HL-60 (cell line): ENCODE results near the gene RYR3.

Experiments used
- DNase-seq, 2 experiments: peaks; one replicate each; pipeline ENCODE4 v3.0.0-alpha.2; 2010 to 2020; ENCODE audit warnings: low read depth in 1 of 2, low spot score in 1 of 2
- H3K27ac ChIP-seq: fragments of 250-450 bp; sonication (Bioruptor Pico); replicated peaks from 2 replicates; pipeline ENCODE4 v1.5.1; 2020; ENCODE audit warnings: mild to moderate bottlenecking, moderate library complexity
- H3K27me3 ChIP-seq: fragments of 250-450 bp; sonication (Bioruptor Pico); 2 replicates; pipeline ENCODE4 v1.5.1; 2021; ENCODE audit warnings: mild to moderate bottlenecking, moderate library complexity; ENCODE audit not compliant: insufficient read depth, poor library complexity, severe bottlenecking
- H3K4me3 ChIP-seq: replicated peaks from 2 replicates; pipeline ENCODE4 v1.5.1; 2011; ENCODE audit warnings: mild to moderate bottlenecking, control low read depth, low read length; ENCODE audit not compliant: insufficient read depth
- GABPA ChIP-seq: IDR thresholded peaks from 2 replicates; pipeline ENCODE4 v1.6.1; 2012; ENCODE audit warnings: low read depth
- POLR2AphosphoS5 ChIP-seq: IDR thresholded peaks from 2 replicates; pipeline ENCODE4 v1.6.1; 2012; ENCODE audit warnings: low read depth
- SPI1 ChIP-seq: IDR thresholded peaks from 2 replicates; pipeline ENCODE4 v1.6.1; 2012; ENCODE audit warnings: low read depth, mild to moderate bottlenecking, borderline replicate concordance
- TF ChIP-seq, protein P1 (sequence below): IDR thresholded peaks from 2 replicates; pipeline ENCODE4 v1.6.1; 2012; ENCODE audit warnings: low read depth; ENCODE audit not compliant: insufficient replicate concordance
- TF ChIP-seq, protein P2 (sequence below): IDR thresholded peaks from one replicate; pipeline ENCODE4 v1.5.1; 2011; ENCODE audit warnings: low read length, control low read depth, inconsistent platforms; ENCODE audit not compliant: insufficient read depth

RYR3 gene

DNA sequence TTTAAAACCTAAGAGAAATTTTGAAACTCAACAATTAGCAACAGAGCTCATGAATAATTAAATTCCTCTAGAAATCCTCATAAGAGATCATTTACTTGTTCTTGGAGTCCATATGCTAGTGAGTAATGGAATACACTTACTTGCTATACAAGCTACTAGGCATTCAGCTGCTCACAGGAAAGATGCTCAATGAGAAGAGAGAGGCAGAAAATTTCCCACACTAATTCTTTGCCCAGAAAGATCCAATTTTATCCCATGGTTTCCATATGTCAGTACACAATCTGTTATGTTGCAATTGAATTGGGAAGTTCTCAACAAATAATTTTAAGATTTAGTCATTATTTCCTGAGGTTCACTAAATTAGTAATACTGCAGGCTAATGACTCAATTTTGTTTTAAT, 310.4 kb downstream of the RYR3 start:
- DNase-seq, result no peak
- TF ChIP-seq, protein P1, sequence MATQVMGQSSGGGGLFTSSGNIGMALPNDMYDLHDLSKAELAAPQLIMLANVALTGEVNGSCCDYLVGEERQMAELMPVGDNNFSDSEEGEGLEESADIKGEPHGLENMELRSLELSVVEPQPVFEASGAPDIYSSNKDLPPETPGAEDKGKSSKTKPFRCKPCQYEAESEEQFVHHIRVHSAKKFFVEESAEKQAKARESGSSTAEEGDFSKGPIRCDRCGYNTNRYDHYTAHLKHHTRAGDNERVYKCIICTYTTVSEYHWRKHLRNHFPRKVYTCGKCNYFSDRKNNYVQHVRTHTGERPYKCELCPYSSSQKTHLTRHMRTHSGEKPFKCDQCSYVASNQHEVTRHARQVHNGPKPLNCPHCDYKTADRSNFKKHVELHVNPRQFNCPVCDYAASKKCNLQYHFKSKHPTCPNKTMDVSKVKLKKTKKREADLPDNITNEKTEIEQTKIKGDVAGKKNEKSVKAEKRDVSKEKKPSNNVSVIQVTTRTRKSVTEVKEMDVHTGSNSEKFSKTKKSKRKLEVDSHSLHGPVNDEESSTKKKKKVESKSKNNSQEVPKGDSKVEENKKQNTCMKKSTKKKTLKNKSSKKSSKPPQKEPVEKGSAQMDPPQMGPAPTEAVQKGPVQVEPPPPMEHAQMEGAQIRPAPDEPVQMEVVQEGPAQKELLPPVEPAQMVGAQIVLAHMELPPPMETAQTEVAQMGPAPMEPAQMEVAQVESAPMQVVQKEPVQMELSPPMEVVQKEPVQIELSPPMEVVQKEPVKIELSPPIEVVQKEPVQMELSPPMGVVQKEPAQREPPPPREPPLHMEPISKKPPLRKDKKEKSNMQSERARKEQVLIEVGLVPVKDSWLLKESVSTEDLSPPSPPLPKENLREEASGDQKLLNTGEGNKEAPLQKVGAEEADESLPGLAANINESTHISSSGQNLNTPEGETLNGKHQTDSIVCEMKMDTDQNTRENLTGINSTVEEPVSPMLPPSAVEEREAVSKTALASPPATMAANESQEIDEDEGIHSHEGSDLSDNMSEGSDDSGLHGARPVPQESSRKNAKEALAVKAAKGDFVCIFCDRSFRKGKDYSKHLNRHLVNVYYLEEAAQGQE, result no peak
- no peak for TF ChIP-seq POLR2AphosphoS5
- TF ChIP-seq GABPA, result no peak
- TF ChIP-seq SPI1, result no peak
- TF ChIP-seq, protein P2, sequence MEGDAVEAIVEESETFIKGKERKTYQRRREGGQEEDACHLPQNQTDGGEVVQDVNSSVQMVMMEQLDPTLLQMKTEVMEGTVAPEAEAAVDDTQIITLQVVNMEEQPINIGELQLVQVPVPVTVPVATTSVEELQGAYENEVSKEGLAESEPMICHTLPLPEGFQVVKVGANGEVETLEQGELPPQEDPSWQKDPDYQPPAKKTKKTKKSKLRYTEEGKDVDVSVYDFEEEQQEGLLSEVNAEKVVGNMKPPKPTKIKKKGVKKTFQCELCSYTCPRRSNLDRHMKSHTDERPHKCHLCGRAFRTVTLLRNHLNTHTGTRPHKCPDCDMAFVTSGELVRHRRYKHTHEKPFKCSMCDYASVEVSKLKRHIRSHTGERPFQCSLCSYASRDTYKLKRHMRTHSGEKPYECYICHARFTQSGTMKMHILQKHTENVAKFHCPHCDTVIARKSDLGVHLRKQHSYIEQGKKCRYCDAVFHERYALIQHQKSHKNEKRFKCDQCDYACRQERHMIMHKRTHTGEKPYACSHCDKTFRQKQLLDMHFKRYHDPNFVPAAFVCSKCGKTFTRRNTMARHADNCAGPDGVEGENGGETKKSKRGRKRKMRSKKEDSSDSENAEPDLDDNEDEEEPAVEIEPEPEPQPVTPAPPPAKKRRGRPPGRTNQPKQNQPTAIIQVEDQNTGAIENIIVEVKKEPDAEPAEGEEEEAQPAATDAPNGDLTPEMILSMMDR, result no peak
- H3K27ac ChIP-seq, result no peak overlapping the region
- H3K4me3 ChIP-seq, result no peak overlapping the region
- H3K27me3 ChIP-seq, result no peaks in the 10 kb centered on the region

DNA sequence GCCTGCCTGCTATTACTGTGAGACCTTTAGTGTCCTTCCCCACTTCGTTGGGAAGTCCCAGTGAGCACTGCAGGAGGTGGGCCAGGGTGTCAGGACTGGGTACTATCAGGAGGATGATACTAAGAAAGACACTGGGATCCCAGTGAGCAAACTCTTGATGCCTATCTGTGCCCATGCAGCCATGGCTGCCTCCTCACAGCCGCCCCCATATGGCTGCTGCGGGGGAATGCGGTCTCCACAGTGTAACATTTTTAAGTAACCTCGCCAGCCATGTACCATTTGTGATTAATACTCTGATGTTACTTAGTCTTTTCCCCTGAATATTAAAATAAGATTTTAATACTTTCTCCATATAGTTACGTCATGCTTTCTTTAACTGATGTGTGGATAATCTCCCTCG, 312.2 kb downstream of the RYR3 start:
- Histone ChIP-seq H3K27me3 (no peaks in the 10 kb centered on the region), H3K27ac (no peak overlapping the region), H3K4me3 (no peak overlapping the region)
- no peak for DNase-seq
- no peak for TF ChIP-seq SPI1
- TF ChIP-seq POLR2AphosphoS5, result no peak
- TF ChIP-seq, protein P1, result no peak
- no peak for TF ChIP-seq GABPA
- TF ChIP-seq, protein P2, result no peak

DNA sequence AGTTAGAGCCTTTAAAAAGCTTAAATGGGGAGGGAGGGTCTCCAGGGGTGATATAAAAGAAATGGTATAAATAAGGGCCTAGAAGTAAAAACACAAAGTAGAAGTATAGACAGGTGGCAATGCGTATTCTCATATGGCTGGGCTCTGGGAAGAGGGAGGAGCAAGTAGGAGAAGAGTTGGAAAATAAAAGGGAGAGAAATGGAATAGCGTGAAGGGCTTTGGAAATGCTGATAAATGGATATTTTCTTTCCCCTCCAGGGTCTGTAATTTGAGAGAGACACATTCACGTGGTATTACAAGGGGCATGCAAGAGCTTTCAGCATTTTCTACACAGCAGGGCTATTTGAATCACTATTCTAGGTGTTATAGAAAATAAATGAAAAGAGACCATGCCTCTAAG, 313.7 kb downstream of the RYR3 start:
- peaks cover 4% of the 10 kb centered on the region for H3K27me3 ChIP-seq
- no peak for DNase-seq
- no peak overlapping the region for H3K27ac ChIP-seq
- no peak overlapping the region for H3K4me3 ChIP-seq
- no peak for TF ChIP-seq SPI1
- no peak for TF ChIP-seq GABPA
- no peak for TF ChIP-seq POLR2AphosphoS5
- TF ChIP-seq, protein P2, result no peak
- TF ChIP-seq, protein P1, result no peak
